Measurements from ENCODE around the gene ITPR3. TPM values are rescaled to one million over a fixed set of nuclear protein-coding genes. Genes with fewer than 3 reads are reported as not detected.

The ITPR3 gene
- total and polyA plus RNA-seq, 2 experiments from 2014 or later = 4.9 to 10.4 TPM

DNA sequence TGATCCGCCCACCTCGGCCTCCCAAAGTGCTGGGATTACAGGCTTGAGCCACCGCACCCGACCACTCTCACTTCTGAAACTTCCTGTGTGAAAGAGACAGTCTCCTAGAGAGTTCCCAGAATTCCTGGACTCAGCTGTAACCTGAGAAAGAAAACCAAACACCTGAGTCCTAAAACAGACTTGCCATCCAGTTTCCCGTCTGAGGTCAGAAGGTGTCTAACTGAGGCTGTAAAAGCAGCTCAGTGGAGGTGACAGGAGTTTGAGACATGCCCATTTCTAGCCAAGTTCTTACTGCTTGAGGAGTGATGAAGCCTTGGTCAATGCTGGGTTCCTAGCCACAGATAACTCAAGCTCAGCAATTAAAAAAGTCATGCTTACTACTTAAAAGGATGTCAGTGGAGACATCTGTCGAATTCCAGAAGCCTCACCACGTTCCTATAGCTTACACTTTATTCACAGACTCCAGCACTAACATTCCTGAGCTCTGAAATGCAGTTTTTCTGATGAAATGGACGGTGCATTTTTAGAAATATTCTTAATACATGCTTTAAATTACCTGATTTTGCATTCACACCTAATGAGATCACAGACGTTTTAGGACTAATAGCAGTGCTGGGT lies 84.3 kb downstream of the ITPR3 start:
- DNase-seq = peak; percentile 13
- Histone ChIP-seq H3K9me2 (ENCODE audit: insufficient read depth) (no peaks in the 10 kb centered on the region), H3K36me3 (ENCODE audit: low read depth) (no peaks in the 10 kb centered on the region), H3K4me1 (ENCODE audit: insufficient read depth) (peaks cover 12% of the 10 kb centered on the region), H4K20me1 (ENCODE audit: insufficient read depth) (no peaks in the 10 kb centered on the region), H3K4me3 (no peak overlapping the region), H3K9me3 (ENCODE audit: low read depth) (no peaks in the 10 kb centered on the region), H3K9ac (no peak overlapping the region), H3K4me2 (ENCODE audit: unreplicated experiment) (no peak overlapping the region), H3K79me2 (ENCODE audit: insufficient read depth) (peaks cover 15% of the 10 kb centered on the region), H2AFZ (no peak overlapping the region), H3K27ac (no peak overlapping the region), H3K27me3 (replicated peaks; ENCODE audit: insufficient read depth) (no peaks in the 10 kb centered on the region), H3F3A (ENCODE audit: insufficient read depth) (peaks cover 5% of the 10 kb centered on the region)
- in situ Hi-C loops (cut with MboI) = loop anchor here (10.0 kb wide), 1 partner anchor 121 kb away; the partner anchor contains the start of gene BAK1
- 73 to 77% methylated on average over 7 to 9 of the region's 9 CpGs for whole genome bisulfite sequencing, 2 experiments (ENCODE audit: low coverage in 1 of 2, low lambda C conversion rate in 2 of 2, missing lambda C conversion rate in 2 of 2)
- no peak for TF ChIP-seq EZH2phosphoT487 (IDR thresholded peaks at IDR 0.05; ENCODE audit: insufficient read depth, low read depth)

DNA sequence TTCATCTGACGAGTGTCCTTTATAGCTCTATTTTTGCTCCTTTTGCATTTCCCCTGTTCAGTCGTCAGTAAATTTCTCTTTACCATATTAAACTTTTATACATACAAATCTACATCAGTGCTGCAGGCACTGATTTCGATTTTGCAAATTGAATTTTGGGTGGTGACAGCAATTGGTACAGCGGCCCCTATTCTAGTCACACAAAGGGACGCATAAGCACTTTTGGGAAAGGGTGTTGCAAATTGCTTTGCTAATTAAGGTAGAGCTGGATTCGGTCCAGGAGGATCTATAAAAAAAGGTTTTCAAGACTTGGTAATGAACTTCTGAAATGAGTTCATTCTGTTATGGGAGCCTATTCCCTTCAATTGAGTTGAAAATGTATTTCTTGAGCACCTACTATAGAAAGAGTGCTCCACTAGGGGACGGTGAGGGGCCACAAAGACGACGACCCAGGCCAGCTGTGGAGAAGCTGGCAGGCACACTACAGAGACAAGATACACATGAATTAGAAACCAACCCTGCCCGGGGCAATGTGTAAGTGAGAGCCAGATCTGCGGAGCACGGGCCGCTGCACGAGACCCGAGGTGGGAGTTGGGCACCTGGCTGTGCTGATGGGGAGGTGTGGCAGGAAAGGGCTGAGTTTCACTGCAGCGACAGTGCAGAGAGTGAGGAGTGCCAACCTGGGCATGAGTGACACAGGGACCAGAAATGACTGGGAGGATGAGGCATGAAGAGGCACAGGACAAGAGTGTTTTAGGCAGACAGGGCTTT lies 85.0 kb downstream of the ITPR3 start:
- peaks cover 19% of the 10 kb centered on the region for H3K4me1 ChIP-seq (ENCODE audit: insufficient read depth)
- H3K36me3 ChIP-seq (ENCODE audit: low read depth) = no peaks in the 10 kb centered on the region
- no peaks in the 10 kb centered on the region for H3K9me3 ChIP-seq (ENCODE audit: low read depth)
- in situ Hi-C loops (cut with MboI) = loop anchor here (10.0 kb wide), 1 partner anchor 121 kb away; the partner anchor contains the start of gene BAK1
- TF ChIP-seq EZH2 (IDR thresholded peaks at IDR 0.05; ENCODE audit: insufficient read depth, poor library complexity, severe bottlenecking) (no peak), EZH2phosphoT487 (IDR thresholded peaks at IDR 0.05; ENCODE audit: insufficient read depth, low read depth) (no peak)
- no peak for DNase-seq
- no peak overlapping the region for H3K9ac ChIP-seq
- no peak overlapping the region for H2AFZ ChIP-seq
- H3K27ac ChIP-seq = no peak overlapping the region
- peaks cover 5% of the 10 kb centered on the region for H3F3A ChIP-seq (ENCODE audit: insufficient read depth)
- no peak overlapping the region for H3K4me3 ChIP-seq
- H3K4me2 ChIP-seq (ENCODE audit: unreplicated experiment) = no peak overlapping the region
- H3K79me2 ChIP-seq (ENCODE audit: insufficient read depth) = peaks cover 23% of the 10 kb centered on the region
- 78 to 80% methylated on average over 16 of the region's 16 CpGs for WGBS, 2 experiments (ENCODE audit: low coverage in 1 of 2, low lambda C conversion rate in 2 of 2, missing lambda C conversion rate in 2 of 2)
- no peaks in the 10 kb centered on the region for H3K27me3 ChIP-seq (replicated peaks; ENCODE audit: insufficient read depth)
- H4K20me1 ChIP-seq (ENCODE audit: insufficient read depth) = no peaks in the 10 kb centered on the region
- H3K9me2 ChIP-seq (ENCODE audit: insufficient read depth) = no peaks in the 10 kb centered on the region

- WGBS, 2 experiments (ENCODE audit: low coverage in 1 of 2, low lambda C conversion rate in 2 of 2, missing lambda C conversion rate in 2 of 2) = 92 to 97% methylated on average over 5 of the region's 5 CpGs
- H3K4me3 ChIP-seq = no peak overlapping the region
These were observed 86.6 kb downstream of the ITPR3 start for GRCh38 chr6:33707771-33708170.

GRCh38 chr6:33708516-33709204 lies 87.5 kb downstream of the ITPR3 start:
- Histone ChIP-seq H3K27me3 (replicated peaks; ENCODE audit: insufficient read depth) (no peaks in the 10 kb centered on the region), H3K4me2 (ENCODE audit: unreplicated experiment) (no peak overlapping the region), H3K27ac (no peak overlapping the region), H3K9me2 (ENCODE audit: insufficient read depth) (no peaks in the 10 kb centered on the region), H4K20me1 (ENCODE audit: insufficient read depth) (no peaks in the 10 kb centered on the region), H2AFZ (no peak overlapping the region), H3K4me3 (no peak overlapping the region), H3K9me3 (ENCODE audit: low read depth) (no peaks in the 10 kb centered on the region), H3K36me3 (ENCODE audit: low read depth) (no peaks in the 10 kb centered on the region), H3F3A (ENCODE audit: insufficient read depth) (no peaks in the 10 kb centered on the region), H3K4me1 (ENCODE audit: insufficient read depth) (peaks cover 12% of the 10 kb centered on the region), H3K79me2 (ENCODE audit: insufficient read depth) (peaks cover 24% of the 10 kb centered on the region), H3K9ac (no peak overlapping the region)
- in situ Hi-C loops (cut with MboI) = loop anchor here (10.0 kb wide), 1 partner anchor 124 kb away; the partner anchor contains the start of gene BAK1
- TF ChIP-seq EZH2phosphoT487 (IDR thresholded peaks at IDR 0.05; ENCODE audit: insufficient read depth, low read depth) (no peak), EZH2 (IDR thresholded peaks at IDR 0.05; ENCODE audit: insufficient read depth, poor library complexity, severe bottlenecking) (no peak)
- WGBS, 2 experiments (ENCODE audit: low coverage in 1 of 2, low lambda C conversion rate in 2 of 2, missing lambda C conversion rate in 2 of 2) = 85 to 88% methylated on average over 10 of the region's 10 CpGs
- DNase-seq = no peak

More at GRCh38 chr6:33707771-33708170, 86.6 kb downstream of the ITPR3 start:
- no peaks in the 10 kb centered on the region for H4K20me1 ChIP-seq (ENCODE audit: insufficient read depth)
- peaks cover 24% of the 10 kb centered on the region for H3K79me2 ChIP-seq (ENCODE audit: insufficient read depth)
- peaks cover 1% of the 10 kb centered on the region for H3F3A ChIP-seq (ENCODE audit: insufficient read depth)
- peaks cover 12% of the 10 kb centered on the region for H3K4me1 ChIP-seq (ENCODE audit: insufficient read depth)
- H3K9ac ChIP-seq = no peak overlapping the region
- no peaks in the 10 kb centered on the region for H3K27me3 ChIP-seq (replicated peaks; ENCODE audit: insufficient read depth)
- no peak overlapping the region for H2AFZ ChIP-seq
- DNase-seq = no peak
- no peaks in the 10 kb centered on the region for H3K9me2 ChIP-seq (ENCODE audit: insufficient read depth)
- no peak overlapping the region for H3K4me2 ChIP-seq (ENCODE audit: unreplicated experiment)
- no peak for TF ChIP-seq EZH2phosphoT487 (IDR thresholded peaks at IDR 0.05; ENCODE audit: insufficient read depth, low read depth)
- TF ChIP-seq EZH2 (IDR thresholded peaks at IDR 0.05; ENCODE audit: insufficient read depth, poor library complexity, severe bottlenecking) = no peak
- H3K36me3 ChIP-seq (ENCODE audit: low read depth) = no peaks in the 10 kb centered on the region
- in situ Hi-C loops (cut with MboI) = loop anchor here (10.0 kb wide), 1 partner anchor 123 kb away; the partner anchor contains the start of gene BAK1
- no peak overlapping the region for H3K27ac ChIP-seq
- H3K9me3 ChIP-seq (ENCODE audit: low read depth) = no peaks in the 10 kb centered on the region

Data from GM23248 (cell line).